ENCODE measurements around the gene TTC1. TPM values are rescaled to one million over a fixed set of nuclear protein-coding genes. Genes with fewer than 3 reads are reported as not detected.
"Not testable (repeated sequence)": the region's sequence is repeated elsewhere in the genome, so short reads cannot be mapped to it uniquely, and the experiment has no call there.

Gene TTC1
- total and polyA plus RNA-seq, 12 donors = 32.7 to 131 (median 47.5) TPM

DNA sequence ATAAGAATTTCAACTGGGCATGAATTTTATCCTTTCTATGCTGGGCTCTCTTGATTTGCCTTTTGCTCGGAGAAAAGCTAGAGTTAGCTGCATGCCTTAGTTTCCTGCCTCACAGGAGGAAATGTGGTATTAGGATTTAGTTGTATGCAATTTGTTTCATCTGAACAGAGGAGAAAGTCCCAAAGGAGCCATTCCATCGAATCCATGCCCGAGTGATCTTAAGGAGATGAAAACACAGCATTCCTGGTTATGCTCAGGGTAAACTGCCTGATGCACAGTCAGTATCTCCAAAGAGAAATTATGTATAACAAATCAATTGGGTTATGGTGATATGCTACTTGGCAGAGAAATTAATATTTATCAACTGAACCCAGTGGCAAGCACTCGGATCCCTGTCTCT is 51.1 kb downstream of the TTC1 start:
- H3K27ac ChIP-seq = no peak overlapping the region
- DNase-seq = no peak
- no peak overlapping the region for H3K4me3 ChIP-seq
- no peak for TF ChIP-seq POLR2A (IDR thresholded peaks at IDR 0.05)
- TF ChIP-seq, protein P1, sequence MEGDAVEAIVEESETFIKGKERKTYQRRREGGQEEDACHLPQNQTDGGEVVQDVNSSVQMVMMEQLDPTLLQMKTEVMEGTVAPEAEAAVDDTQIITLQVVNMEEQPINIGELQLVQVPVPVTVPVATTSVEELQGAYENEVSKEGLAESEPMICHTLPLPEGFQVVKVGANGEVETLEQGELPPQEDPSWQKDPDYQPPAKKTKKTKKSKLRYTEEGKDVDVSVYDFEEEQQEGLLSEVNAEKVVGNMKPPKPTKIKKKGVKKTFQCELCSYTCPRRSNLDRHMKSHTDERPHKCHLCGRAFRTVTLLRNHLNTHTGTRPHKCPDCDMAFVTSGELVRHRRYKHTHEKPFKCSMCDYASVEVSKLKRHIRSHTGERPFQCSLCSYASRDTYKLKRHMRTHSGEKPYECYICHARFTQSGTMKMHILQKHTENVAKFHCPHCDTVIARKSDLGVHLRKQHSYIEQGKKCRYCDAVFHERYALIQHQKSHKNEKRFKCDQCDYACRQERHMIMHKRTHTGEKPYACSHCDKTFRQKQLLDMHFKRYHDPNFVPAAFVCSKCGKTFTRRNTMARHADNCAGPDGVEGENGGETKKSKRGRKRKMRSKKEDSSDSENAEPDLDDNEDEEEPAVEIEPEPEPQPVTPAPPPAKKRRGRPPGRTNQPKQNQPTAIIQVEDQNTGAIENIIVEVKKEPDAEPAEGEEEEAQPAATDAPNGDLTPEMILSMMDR (IDR thresholded peaks at IDR 0.05) = no peak
- no peaks in the 10 kb centered on the region for H3K9me3 ChIP-seq (replicated peaks in 1 of 3)
- intact Hi-C loops (cut with DNase I) = no loop called here
- no peaks in the 10 kb centered on the region for H3K27me3 ChIP-seq
- peaks cover 0 to 7% of the 10 kb centered on the region in 2 donors for H3K4me1 ChIP-seq (replicated peaks in 1 of 2)
- 90 to 97% (median 93%) methylated on average over 4 of the region's 4 CpGs for WGBS, 4 donors
- H3K36me3 ChIP-seq (replicated peaks in 1 of 2) = peaks cover 0 to 37% of the 10 kb centered on the region in 2 donors

DNA sequence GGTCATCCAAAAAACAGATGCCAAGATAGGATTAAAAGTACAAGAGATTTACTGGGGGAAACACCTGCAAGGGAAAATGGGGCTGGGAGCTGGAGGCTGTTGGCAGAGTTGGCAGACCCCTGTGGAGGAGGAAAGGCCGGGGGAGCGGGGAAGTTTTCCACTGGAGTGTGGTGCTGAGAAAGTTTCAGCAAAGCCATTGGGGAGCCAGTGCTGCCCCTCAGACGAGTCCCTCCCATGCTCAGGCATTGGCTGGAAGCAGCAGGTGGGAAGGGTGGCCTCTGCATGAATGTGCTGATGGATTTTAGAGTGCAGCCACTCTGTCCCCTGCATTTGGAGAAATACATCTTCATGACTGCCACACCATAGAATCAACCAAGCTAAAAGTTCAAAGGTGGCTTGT is 52.8 kb downstream of the TTC1 start:
- Histone ChIP-seq H3K36me3 (replicated peaks in 1 of 2) (peaks cover 0 to 21% of the 10 kb centered on the region in 2 donors), H3K27ac (no peak overlapping the region), H3K4me3 (no peak overlapping the region), H3K4me1 (replicated peaks in 1 of 2) (peaks cover 0 to 7% of the 10 kb centered on the region in 2 donors), H3K9me3 (replicated peaks in 1 of 3) (no peaks in the 10 kb centered on the region), H3K27me3 (no peaks in the 10 kb centered on the region)
- intact Hi-C loops (cut with DNase I) = no loop called here
- WGBS, 4 donors = 79 to 92% (median 91%) methylated on average over 2 to 3 of the region's 3 CpGs
- DNase-seq = no peak
- no peak for TF ChIP-seq POLR2A (IDR thresholded peaks at IDR 0.05)
- TF ChIP-seq, protein P1 (IDR thresholded peaks at IDR 0.05) = no peak

DNA sequence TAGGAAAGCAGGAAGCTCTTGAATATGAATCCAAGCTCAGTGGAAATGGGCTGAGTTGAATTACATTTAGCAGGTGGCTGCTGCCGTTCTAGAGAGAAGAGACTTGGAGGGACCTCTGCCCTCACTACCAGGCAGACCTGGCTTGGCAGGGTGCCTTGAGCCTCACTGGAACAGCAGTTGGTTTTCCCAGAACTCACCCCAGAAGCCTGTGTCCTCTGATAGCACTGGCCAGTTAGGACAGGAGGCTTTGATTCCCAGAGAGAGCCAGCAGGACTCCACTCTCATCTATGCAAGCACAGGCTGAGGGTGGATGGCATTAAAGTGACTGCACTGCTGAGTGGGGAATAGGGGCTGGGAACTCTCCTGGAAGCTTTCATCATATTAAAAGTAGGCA is 55.5 kb downstream of the TTC1 start:
- WGBS, 4 donors = 45 to 81% (median 66%) methylated on average over 1 of the region's 1 CpG
- no peak overlapping the region for H3K4me3 ChIP-seq
- peaks cover 0 to 7% of the 10 kb centered on the region in 2 donors for H3K4me1 ChIP-seq (replicated peaks in 1 of 2)
- H3K36me3 ChIP-seq (replicated peaks in 1 of 2) = peaks cover 0 to 19% of the 10 kb centered on the region in 2 donors
- TF ChIP-seq POLR2A (IDR thresholded peaks at IDR 0.05) = no peak
- TF ChIP-seq, protein P1 (IDR thresholded peaks at IDR 0.05) = no peak
- DNase-seq = peak in 4 of 7 donors; percentile 38 to 72 (median 51)
- no peak overlapping the region for H3K27ac ChIP-seq
- no peaks in the 10 kb centered on the region for H3K27me3 ChIP-seq
- intact Hi-C loops (cut with DNase I) = no loop called here
- no peaks in the 10 kb centered on the region for H3K9me3 ChIP-seq (replicated peaks in 1 of 3)

DNA sequence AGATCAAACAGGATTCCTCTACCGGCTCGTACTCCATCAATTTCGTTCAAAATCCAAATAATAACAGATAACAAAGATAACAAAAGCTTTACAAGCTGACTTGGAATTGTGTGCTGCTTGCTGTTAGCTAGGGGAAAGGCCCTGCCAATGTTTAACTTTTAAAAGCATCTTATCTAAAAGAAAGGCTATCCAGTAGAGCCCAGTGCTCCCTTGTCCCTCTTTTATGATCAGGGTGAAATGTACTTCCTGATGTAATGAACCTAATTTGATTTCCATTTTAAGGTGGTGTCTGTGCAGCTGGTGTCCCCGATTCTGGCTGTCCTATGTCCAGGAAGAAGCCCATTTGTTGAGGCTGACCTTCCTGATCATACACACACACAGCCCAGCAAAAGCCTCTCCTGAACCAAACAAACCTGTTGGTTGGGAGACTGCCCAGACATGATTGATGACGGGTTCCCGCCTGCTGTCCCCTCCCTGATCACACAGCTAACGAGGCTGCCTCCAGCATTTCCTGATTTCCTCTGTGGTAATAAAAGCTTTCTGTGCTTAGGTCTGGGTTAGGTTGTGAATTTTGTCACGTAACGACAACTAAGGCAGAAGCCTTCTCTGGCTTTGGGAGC is 56.2 kb downstream of the TTC1 start:
- H3K9me3 ChIP-seq (replicated peaks in 1 of 3) = no peaks in the 10 kb centered on the region
- no peak overlapping the region for H3K4me3 ChIP-seq
- H3K4me1 ChIP-seq (replicated peaks in 1 of 2) = peaks cover 0 to 7% of the 10 kb centered on the region in 2 donors
- intact Hi-C loops (cut with DNase I) = no loop called here
- no peak for TF ChIP-seq POLR2A (IDR thresholded peaks at IDR 0.05)
- TF ChIP-seq, protein P1 (IDR thresholded peaks at IDR 0.05) = no peak
- peaks cover 0 to 12% of the 10 kb centered on the region in 2 donors for H3K36me3 ChIP-seq (replicated peaks in 1 of 2)
- 67 to 80% (median 78%) methylated on average over 9 of the region's 9 CpGs for WGBS, 4 donors
- H3K27me3 ChIP-seq = no peaks in the 10 kb centered on the region
- peak in 1 of 7 donors; percentile 66 for DNase-seq
- H3K27ac ChIP-seq = no peak overlapping the region

DNA sequence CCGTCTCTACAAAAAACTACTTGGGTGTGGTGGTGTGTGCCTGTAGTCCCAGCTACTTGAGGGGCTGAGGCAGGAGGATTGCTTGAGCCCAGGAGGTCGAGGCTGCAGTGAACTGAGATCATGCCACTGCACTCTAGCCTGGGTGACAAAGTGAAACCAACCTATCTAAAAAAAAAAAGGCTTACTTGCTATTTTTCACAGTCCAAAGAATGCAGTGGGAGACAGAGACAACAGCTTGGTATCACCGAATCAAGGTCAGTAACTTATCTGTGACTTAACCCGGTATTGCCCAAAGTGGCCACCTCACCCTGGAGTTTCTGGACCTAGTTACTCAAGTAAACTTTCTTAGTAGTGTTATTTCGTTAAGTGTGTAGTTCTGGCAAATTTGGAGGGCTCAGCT is 60.2 kb downstream of the TTC1 start:
- intact Hi-C loops (cut with DNase I); H3K9me3 ChIP-seq (replicated peaks in 1 of 3); H3K4me3 ChIP-seq; H3K36me3 ChIP-seq (replicated peaks in 1 of 2); H3K27me3 ChIP-seq: not testable (repeated sequence)
- WGBS, 4 donors = 54 to 74% (median 60%) methylated on average over 5 of the region's 5 CpGs
- Histone ChIP-seq H3K4me1 (replicated peaks in 1 of 2) (peaks cover 0 to 11% of the 10 kb centered on the region in 2 donors), H3K27ac (peak overlapping the region in 1 of 5 donors; percentile 11)
- peak in 2 of 7 donors; percentile 27 to 31 for DNase-seq
